Muscle of back (tissue), 11 donors: Measurements from ENCODE around the gene BRAT1. TPM values are rescaled to one million over a fixed set of nuclear protein-coding genes. Genes with fewer than 3 reads are reported as not detected.
"Not testable (repeated sequence)": the region's sequence is repeated elsewhere in the genome, so short reads cannot be mapped to it uniquely, and the experiment has no call there.

ENCODE experiments used
- DNase-seq, 3 donors: peaks; one replicate each; pipeline versions ENCODE4 v3.0.0 to v3.0.0-alpha.2; 2013
- polyA plus RNA-seq, 10 donors: library from polyadenylated mRNA; unstranded; fragments of 120-200 nt; gene quantifications; one replicate each; pipeline ENCODE4 v1.2.1, GENCODE V29; 2013; ENCODE audit not compliant: insufficient read length in 10 of 10

Gene BRAT1
- polyA plus RNA-seq, 10 donors = 12.4 to 21.0 (median 18.5) TPM

GRCh38 chr7:2566348-2566889, 11.1 kb upstream of the BRAT1 start:
- DNase-seq = no peak

GRCh38 chr7:2564970-2565540, 9.7 kb upstream of the BRAT1 start:
- DNase-seq = no peak

GRCh38 chr7:2563955-2564354, 8.6 kb upstream of the BRAT1 start:
- not testable (repeated sequence) for DNase-seq

- DNase-seq = no peak
These were observed 4.1 kb upstream of the BRAT1 start for GRCh38 chr7:2559283-2559950.

GRCh38 chr7:2558629-2559282, 3.4 kb upstream of the BRAT1 start, which contains the start of gene IQCE:
Gene IQCE, plus strand, starts transcription at chr7:2558979. Its CDS starts 203 bp downstream, at chr7:2559182.
- peak; percentile 82 to 96 (median 93) for DNase-seq

GRCh38 chr7:2554661-2555111, 638 bp downstream of the BRAT1 start:
- no peak for DNase-seq

GRCh38 chr7:2553831-2554581, 1.3 kb downstream of the BRAT1 start:
- DNase-seq = no peak

- no peak for DNase-seq
These were observed 2.2 kb downstream of the BRAT1 start for GRCh38 chr7:2553108-2553507.

GRCh38 chr7:2551418-2551817, 3.9 kb downstream of the BRAT1 start:
- no peak for DNase-seq

GRCh38 chr7:2546776-2547586, 8.3 kb downstream of the BRAT1 start:
- no peak for DNase-seq

GRCh38 chr7:2545746-2546425, 9.4 kb downstream of the BRAT1 start:
- no peak for DNase-seq

GRCh38 chr7:2544541-2545188, 10.7 kb downstream of the BRAT1 start:
- DNase-seq = no peak

GRCh38 chr7:2542916-2543871, 12.1 kb downstream of the BRAT1 start:
- DNase-seq = no peak

- peak in 1 of 3 donors; percentile 5 for DNase-seq
These were observed 13.1 kb downstream of the BRAT1 start for GRCh38 chr7:2542011-2542915.

GRCh38 chr7:2541291-2542010, 13.9 kb downstream of the BRAT1 start:
- DNase-seq = peak in 1 of 3 donors; percentile 8

- no peak for DNase-seq
These were observed 14.7 kb downstream of the BRAT1 start for GRCh38 chr7:2540641-2541051.

GRCh38 chr7:2540133-2540532, 15.2 kb downstream of the BRAT1 start:
- DNase-seq = no peak
